SK-N-MC (cell line): ENCODE data around the gene CCDC82.

Experiments used
- FOXP2 ChIP-seq: optimal IDR thresholded peaks from 2 replicates; pipeline ENCODE3; 2011; ENCODE audit warnings: mild to moderate bottlenecking, moderate library complexity; ENCODE audit not compliant: insufficient read depth; ENCODE audit errors: extremely low read length, control extremely low read depth
- POLR2AphosphoS5 ChIP-seq: IDR thresholded peaks from 2 replicates; pipeline ENCODE4 v1.6.1; 2012; ENCODE audit warnings: mild to moderate bottlenecking, low read depth, low read length, borderline replicate concordance

DNA sequence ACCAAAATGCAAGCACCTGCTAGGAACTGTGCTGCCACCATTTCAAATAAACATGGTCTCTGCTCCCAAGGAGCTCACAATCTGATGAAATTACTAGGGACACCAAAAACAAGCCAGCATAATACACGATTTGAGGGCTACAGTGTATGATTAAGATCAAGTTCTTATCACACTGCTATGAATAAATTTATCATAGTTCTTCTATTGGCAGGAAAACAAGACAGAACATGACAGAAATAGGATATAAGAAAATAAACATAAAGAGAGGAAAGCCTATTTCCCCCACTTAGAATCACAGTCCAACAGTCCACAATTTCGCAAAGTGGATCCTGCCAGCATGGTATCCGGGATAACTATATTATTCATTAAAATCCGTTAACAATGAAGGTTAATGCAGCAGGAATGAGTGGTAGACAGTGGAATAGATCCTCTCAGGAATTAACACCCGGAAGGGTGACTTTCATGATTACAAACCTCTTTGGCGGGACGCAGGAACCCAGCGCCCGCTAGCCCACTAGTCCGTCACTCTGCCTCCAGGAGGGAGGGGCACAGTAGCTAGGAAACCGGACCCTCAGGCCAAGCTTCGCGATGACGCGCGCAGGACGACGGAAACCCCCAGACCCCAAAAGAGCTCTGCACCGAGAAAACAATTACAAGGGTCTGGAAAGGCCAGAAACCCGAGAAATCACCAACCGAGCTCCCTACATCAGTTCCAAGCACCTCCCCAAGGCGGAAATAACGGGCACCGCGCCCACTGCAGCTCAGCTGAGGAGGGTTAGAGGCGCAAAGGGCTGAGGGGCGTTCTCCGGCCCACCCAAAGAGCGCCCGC is 607 bp downstream of the CCDC82 start:
- TF ChIP-seq POLR2AphosphoS5 = no peak
- TF ChIP-seq FOXP2 = peak; percentile 6
